ENCODE data around the gene PGBD1. TPM values are rescaled to one million over a fixed set of nuclear protein-coding genes. Genes with fewer than 3 reads are reported as not detected.
"Not testable (repeated sequence)": the region's sequence is repeated elsewhere in the genome, so short reads cannot be mapped to it uniquely, and the experiment has no call there.

The PGBD1 gene
- total RNA-seq, 2 experiments from 2014 or later: 1.5 to 1.6 TPM

DNA sequence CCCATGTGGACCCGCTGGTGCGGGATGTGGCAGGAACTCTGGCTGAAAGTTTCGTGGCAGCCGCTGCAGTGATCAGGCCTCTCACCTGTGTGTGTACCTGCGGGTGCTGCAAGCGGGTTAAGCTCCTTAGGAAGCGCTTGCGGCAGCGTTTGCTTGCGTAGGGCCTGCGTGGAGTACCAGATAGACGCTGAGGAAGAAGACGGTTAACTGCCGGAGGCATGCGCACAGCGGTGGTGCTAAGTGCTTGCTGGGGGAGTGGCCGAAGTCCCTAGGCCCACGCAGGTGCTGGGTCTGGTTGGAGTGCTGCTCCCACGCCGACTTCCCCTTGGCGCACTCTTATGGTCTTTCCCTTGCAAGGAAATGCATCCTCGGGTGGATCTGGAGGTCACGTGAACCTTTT, 31.6 kb downstream of the PGBD1 start:
- intact Hi-C loops (cut with DNase I, micrococcal nuclease): no loop called here

DNA sequence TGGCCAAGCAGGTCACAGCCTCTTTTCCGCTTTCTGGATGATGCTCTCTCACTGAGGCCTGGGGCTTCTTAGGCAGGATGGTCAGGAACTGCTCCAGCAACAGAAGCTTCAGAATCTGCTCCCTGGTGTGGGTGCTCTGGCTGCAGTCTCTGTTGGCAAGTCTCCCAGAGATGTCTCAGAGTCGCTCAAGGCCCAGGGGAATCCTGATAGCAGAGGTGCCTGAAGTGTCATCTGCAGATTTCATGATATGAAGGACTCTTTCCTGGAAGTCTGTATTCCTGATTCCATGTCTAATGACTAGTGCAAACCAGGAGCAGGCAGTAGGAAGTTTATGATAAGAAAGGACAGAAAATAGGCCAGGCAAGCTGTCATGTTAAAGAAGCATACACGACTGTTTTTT, 34.3 kb downstream of the PGBD1 start:
- H3K9me3 Mint-ChIP-seq (ENCODE audit: low read depth): no peaks in the 10 kb centered on the region
- ATAC-seq (no peak), DNase-seq (no peak)
- ChIA-PET CTCF (interaction anchor here (0.6 to 1.0 kb wide), 2 partner anchors 11 to 263 kb away, joined by 4 read pairs; no protein-coding TSS in a partner anchor), POLR2A (no interaction called here)
- H3K4me3 Mint-ChIP-seq: no peak overlapping the region
- intact Hi-C loops (cut with DNase I, micrococcal nuclease): no loop called here
- H3K27ac Mint-ChIP-seq: no peak overlapping the region
- H3K27me3 Mint-ChIP-seq: peaks cover 10% of the 10 kb centered on the region
- no peaks in the 10 kb centered on the region for H3K36me3 Mint-ChIP-seq (ENCODE audit: low read depth)
- no peaks in the 10 kb centered on the region for H3K4me1 Mint-ChIP-seq

More for the DNA sequence above, 31.6 kb downstream of the PGBD1 start:
- no peaks in the 10 kb centered on the region for H3K9me3 Mint-ChIP-seq (ENCODE audit: low read depth)
- H3K4me3 Mint-ChIP-seq: no peak overlapping the region
- POLR2A ChIA-PET: no interaction called here
- peaks cover 14% of the 10 kb centered on the region for H3K27me3 Mint-ChIP-seq
- DNase-seq (no peak), ATAC-seq (no peak)
- CTCF ChIA-PET: no interaction called here
- H3K36me3 Mint-ChIP-seq (ENCODE audit: low read depth): no peaks in the 10 kb centered on the region
- no peaks in the 10 kb centered on the region for H3K4me1 Mint-ChIP-seq
- H3K27ac Mint-ChIP-seq: no peak overlapping the region

DNA sequence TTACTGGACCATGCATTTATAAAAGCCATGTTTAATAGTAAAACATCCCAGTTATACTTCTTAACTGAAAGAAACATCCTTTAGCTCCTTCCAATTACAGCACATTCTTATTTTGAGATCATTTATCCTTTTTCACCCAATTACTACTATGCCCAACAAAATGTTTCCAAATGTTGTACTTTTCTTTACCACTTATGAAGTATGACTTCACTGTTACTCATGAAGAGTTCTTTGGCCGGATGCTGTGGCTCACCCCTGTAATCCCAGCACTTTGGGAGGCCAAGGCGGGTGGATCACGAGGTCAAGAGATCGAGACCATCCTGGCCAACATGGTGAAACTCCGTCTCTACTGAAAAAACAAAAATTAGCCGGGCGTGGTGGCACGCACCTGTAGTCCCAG, 36.5 kb downstream of the PGBD1 start:
- CTCF ChIA-PET; H3K36me3 Mint-ChIP-seq (ENCODE audit: low read depth); H3K4me1 Mint-ChIP-seq; H3K9me3 Mint-ChIP-seq (ENCODE audit: low read depth); DNase-seq; ATAC-seq; POLR2A ChIA-PET; H3K27ac Mint-ChIP-seq; H3K4me3 Mint-ChIP-seq; H3K27me3 Mint-ChIP-seq; intact Hi-C loops (cut with DNase I, micrococcal nuclease): not testable (repeated sequence)

DNA sequence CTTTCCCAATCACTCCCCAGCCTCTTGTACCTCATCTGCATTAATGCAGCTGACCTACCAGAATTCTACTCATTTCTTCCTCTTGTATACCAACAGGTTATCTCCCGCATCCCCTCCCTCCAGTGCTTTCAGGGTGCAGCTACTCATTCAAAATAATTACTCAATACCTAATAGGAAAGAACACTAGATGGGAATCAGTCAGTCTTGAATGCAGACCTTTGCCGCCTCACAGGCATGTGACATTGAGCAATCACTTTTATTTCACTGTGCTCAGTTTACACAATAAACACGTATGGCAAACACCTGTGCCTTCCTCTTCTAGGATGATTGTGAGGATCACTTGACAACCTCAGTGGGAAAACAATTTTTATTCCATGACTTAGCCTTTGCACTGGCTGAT, 41.3 kb downstream of the PGBD1 start:
- Mint-ChIP-seq H3K27me3 (peaks cover 7% of the 10 kb centered on the region), H3K36me3 (ENCODE audit: low read depth) (peaks cover 14% of the 10 kb centered on the region), H3K4me1 (no peaks in the 10 kb centered on the region), H3K9me3 (ENCODE audit: low read depth) (peaks cover 18% of the 10 kb centered on the region), H3K27ac (no peak overlapping the region), H3K4me3 (no peak overlapping the region)
- DNase-seq: no peak
- intact Hi-C loops (cut with DNase I, micrococcal nuclease): no loop called here
- no peak for ATAC-seq
- CTCF ChIA-PET: no interaction called here
- POLR2A ChIA-PET: no interaction called here

DNA sequence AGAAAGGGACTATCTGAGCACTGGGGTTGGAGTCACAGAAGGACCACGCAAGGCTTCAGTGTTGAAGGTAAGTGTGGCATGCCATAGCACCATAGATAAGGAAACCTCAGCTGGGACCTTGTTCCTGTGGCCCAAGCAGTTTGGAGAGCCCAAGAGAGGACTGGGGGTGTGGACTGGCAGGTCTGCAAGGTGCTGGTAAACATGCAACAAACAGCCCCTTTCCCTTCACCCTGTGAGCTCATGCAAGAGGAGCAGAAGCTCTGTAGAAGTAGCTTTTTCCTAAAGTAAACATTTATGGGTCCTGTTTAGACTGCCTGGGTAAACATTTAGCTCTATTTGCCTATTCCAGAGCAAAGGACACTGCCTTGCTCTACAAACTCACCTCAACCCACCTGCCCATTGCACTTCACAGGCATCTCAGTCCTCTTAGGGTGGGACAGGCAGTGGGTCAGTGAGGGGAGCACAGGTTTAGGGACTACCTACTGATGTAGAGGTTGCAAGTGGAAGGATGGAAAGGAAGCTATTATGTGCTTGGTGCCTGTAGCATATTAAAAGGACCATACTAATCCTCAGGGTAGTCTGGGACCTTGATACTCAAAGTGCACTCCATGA, 42.5 kb downstream of the PGBD1 start:
- ATAC-seq (no peak), DNase-seq (no peak)
- POLR2A ChIA-PET: no interaction called here
- no peaks in the 10 kb centered on the region for H3K4me1 Mint-ChIP-seq
- peaks cover 23% of the 10 kb centered on the region for H3K9me3 Mint-ChIP-seq (ENCODE audit: low read depth)
- no peak overlapping the region for H3K27ac Mint-ChIP-seq
- H3K36me3 Mint-ChIP-seq (ENCODE audit: low read depth): peaks cover 19% of the 10 kb centered on the region
- peaks cover 7% of the 10 kb centered on the region for H3K27me3 Mint-ChIP-seq
- intact Hi-C loops (cut with DNase I, micrococcal nuclease): no loop called here
- no peak overlapping the region for H3K4me3 Mint-ChIP-seq
- CTCF ChIA-PET: no interaction called here

DNA sequence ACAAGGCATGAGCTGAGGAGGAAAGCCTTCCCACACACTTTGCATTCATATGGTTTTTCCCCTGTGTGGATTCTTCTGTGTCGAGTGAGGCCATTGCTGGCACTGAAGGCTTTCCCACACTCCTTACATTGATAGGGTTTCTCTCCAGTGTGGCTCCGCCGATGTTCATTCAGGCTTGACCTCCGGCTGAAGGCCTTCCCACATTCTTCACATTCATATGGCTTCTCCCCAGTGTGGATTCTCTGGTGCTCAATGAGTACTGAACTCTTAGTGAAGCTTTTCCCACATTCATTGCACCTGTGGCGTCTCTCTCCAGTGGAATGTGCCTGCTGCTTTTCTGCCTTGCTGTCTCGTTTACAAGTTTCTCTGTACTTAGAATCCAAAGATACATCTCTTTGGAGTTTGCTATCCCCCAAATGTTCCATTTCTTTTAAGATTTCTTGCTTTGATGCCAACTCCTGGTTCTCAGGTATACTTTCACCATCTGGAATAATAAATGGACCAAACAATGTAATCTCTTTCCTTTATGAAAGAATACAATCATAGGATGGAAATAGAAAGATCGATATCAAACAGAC, 45.1 kb downstream of the PGBD1 start:
- POLR2A ChIA-PET: no interaction called here
- intact Hi-C loops (cut with DNase I, micrococcal nuclease): no loop called here
- peaks cover 23% of the 10 kb centered on the region for H3K9me3 Mint-ChIP-seq (ENCODE audit: low read depth)
- H3K27ac Mint-ChIP-seq: no peak overlapping the region
- CTCF ChIA-PET: no interaction called here
- H3K4me1 Mint-ChIP-seq: no peaks in the 10 kb centered on the region
- peaks cover 19% of the 10 kb centered on the region for H3K36me3 Mint-ChIP-seq (ENCODE audit: low read depth)
- no peak for ATAC-seq
- no peak overlapping the region for H3K4me3 Mint-ChIP-seq
- H3K27me3 Mint-ChIP-seq: peaks cover 7% of the 10 kb centered on the region
- no peak for DNase-seq

DNA sequence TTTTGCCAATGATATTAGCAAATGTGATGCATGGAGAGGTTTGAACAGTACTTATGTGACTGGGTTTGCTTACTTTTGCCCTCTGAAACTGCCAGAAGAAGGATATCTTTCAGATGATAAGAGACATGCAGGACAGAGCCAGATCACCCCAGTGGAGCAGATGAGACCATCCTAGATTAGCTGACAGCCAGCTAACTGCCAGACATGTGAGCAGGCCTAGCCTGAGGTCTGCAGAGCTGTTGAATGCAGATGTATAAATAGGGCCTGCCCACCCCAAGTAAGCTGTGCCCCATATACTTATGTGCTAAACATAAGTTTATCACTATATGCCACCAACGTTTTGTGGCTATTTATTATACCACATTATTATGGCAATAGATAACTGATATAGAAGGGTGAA, 48.7 kb downstream of the PGBD1 start:
- ATAC-seq: no peak

DNA sequence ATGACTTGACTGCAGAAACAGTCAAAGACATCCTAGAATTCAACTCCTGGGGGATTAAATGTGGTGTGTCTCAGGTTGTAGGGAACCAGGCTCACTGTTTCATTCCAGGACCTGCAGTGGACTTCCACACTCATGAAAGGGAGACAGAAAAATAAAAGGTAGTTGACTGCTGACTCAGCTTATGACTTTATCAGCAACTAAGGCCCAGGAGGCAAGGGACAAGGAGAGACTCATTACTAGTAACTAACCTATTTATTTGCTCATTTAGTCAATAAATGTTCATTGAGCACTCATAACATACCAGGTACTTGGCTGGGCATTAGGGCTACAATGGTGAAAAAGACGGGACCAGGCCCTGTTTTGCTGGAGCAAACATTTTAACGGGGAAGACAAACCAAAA, 51.7 kb downstream of the PGBD1 start:
- Mint-ChIP-seq H3K9me3 (ENCODE audit: low read depth) (peaks cover 5% of the 10 kb centered on the region), H3K27ac (no peak overlapping the region), H3K36me3 (ENCODE audit: low read depth) (peaks cover 2% of the 10 kb centered on the region), H3K27me3 (no peaks in the 10 kb centered on the region), H3K4me1 (peaks cover 4% of the 10 kb centered on the region), H3K4me3 (no peak overlapping the region)
- POLR2A ChIA-PET: no interaction called here
- ATAC-seq (no peak), DNase-seq (no peak)
- CTCF ChIA-PET: no interaction called here
- intact Hi-C loops (cut with DNase I, micrococcal nuclease): no loop called here

More for the DNA sequence above, 48.7 kb downstream of the PGBD1 start:
- Mint-ChIP-seq H3K27me3 (no peaks in the 10 kb centered on the region), H3K36me3 (ENCODE audit: low read depth) (peaks cover 19% of the 10 kb centered on the region), H3K4me1 (peaks cover 4% of the 10 kb centered on the region), H3K9me3 (ENCODE audit: low read depth) (peaks cover 23% of the 10 kb centered on the region), H3K27ac (no peak overlapping the region), H3K4me3 (no peak overlapping the region)
- ChIA-PET CTCF (no interaction called here), POLR2A (no interaction called here)
- no peak for DNase-seq
- intact Hi-C loops (cut with DNase I, micrococcal nuclease): no loop called here

DNA sequence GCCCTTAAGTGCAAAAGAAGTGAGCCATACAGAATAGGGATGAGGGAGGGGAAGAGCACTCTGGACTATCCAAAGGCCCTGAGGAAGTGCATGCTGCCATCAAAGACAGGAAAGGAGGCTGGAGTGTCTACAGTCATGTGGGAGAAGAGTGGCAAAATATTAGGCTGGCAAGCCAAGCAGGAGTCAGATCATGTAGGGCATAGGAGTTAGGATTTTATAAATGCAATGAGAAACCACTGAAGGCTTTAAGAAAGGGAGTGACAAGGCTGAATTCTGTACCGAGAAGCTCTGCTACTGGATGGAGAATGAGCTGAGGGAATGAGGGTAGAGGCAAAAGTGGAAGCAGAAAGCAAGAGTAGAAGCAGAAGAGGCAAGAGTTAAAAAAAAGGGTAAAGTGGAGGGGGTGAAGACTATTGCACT, 52.2 kb downstream of the PGBD1 start:
- intact Hi-C loops (cut with DNase I, micrococcal nuclease): no loop called here
- H3K4me3 Mint-ChIP-seq: no peak overlapping the region
- ChIA-PET CTCF (no interaction called here), POLR2A (no interaction called here)
- DNase-seq: no peak
- H3K27me3 Mint-ChIP-seq: no peaks in the 10 kb centered on the region
- no peak for ATAC-seq
- no peak overlapping the region for H3K27ac Mint-ChIP-seq
- H3K9me3 Mint-ChIP-seq (ENCODE audit: low read depth): peaks cover 5% of the 10 kb centered on the region
- peaks cover 4% of the 10 kb centered on the region for H3K4me1 Mint-ChIP-seq
- H3K36me3 Mint-ChIP-seq (ENCODE audit: low read depth): peaks cover 2% of the 10 kb centered on the region

DNA sequence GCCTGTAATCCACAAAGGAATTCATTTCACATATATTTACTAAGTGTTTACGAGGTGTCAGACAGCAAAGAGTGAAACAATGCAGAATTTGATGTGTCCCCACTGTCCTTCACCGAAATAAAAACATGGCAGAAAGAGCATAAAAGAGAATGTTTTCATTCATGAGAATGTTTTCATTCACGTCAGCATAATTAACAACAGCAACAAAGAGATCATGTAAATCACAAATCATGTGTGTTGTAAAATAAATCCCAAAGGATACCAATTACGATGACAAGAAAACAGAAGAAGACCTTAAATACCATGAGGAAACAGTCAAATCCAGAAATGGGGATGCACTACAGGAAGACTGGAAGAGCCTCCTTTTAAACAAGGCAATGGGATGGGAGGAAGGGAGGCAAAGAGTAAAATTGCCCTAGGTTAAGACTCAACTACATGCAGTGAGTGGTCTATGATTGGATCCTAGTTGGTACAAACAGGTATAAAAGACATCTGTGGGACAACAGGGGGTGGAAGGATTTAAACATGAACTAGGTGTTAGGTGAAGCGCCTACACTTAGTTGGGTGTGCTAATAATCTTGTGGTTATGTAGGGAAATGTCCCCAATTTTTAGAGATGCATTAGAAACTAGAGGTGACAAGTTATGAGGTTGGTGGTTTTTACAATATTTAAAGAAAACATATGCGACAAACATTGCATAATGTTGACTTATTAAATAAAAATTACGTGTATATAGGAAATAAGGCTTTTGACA, 53.1 kb downstream of the PGBD1 start:
- ChIA-PET CTCF (interaction anchor here (0.6 to 2.8 kb wide), 4 partner anchors 15 to 1281 kb away, joined by 3 to 13 read pairs (median 4); partner anchors contain the start of gene ZKSCAN3), POLR2A (no interaction called here)
- no peaks in the 10 kb centered on the region for H3K9me3 Mint-ChIP-seq (ENCODE audit: low read depth)
- no peaks in the 10 kb centered on the region for H3K27me3 Mint-ChIP-seq
- peaks cover 4% of the 10 kb centered on the region for H3K4me1 Mint-ChIP-seq
- no peak for DNase-seq
- no peak overlapping the region for H3K27ac Mint-ChIP-seq
- intact Hi-C loops (cut with DNase I, micrococcal nuclease): loop anchor here (1.0 to 5.0 kb wide), 4 partner anchors 67 to 252 kb away; partner anchors contain the start of genes ZNF165 (in 1 of the 2) and ZSCAN26 (in 1 of the 2)
- no peaks in the 10 kb centered on the region for H3K36me3 Mint-ChIP-seq (ENCODE audit: low read depth)
- no peak overlapping the region for H3K4me3 Mint-ChIP-seq
- no peak for ATAC-seq

DNA sequence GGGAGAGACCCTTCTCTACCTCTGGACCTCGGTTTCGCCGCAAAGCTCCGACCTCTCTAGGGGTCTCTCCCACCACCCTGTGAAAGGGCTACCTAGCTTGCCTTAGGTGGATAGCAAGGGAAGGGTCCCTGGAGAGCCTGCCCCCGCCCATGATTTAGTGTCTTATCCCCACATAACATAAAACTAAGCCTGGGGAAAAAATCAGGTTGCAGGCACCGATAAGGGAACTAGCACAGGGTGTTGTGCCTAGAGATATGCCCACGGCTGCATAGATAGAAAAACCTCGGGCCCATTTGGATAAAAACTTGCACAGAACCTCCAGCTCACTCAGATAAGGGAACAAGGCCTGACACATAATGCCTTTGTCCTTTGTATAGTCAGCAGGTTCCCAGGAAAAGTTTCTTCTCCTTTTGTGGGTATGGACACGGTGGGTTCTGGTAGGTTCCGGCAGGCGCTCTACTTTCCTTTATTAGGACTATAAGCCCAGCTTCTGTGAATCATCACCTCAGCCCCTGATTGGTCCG, 53.7 kb downstream of the PGBD1 start:
- no peak for ATAC-seq
- no peak overlapping the region for H3K27ac Mint-ChIP-seq
- ChIA-PET CTCF (interaction anchor here (0.6 to 2.8 kb wide), 7 partner anchors 14 to 1280 kb away, joined by 3 to 13 read pairs (median 4); partner anchors contain the start of genes ZKSCAN3 and ZSCAN26), POLR2A (interaction anchor here (0.7 to 1.0 kb wide), 2 partner anchors 26 to 433 kb away, joined by 3 read pairs; no protein-coding TSS in a partner anchor)
- peaks cover 7% of the 10 kb centered on the region for H3K4me1 Mint-ChIP-seq
- intact Hi-C loops (cut with DNase I, micrococcal nuclease): loop anchor here (1.0 to 5.0 kb wide), 4 partner anchors 68 to 253 kb away; partner anchors contain the start of genes ZNF165 (in 1 of the 2) and ZSCAN26 (in 1 of the 2)
- no peak for DNase-seq
- H3K36me3 Mint-ChIP-seq (ENCODE audit: low read depth): no peaks in the 10 kb centered on the region
- no peak overlapping the region for H3K4me3 Mint-ChIP-seq
- peaks cover under 1% of the 10 kb centered on the region for H3K27me3 Mint-ChIP-seq
- H3K9me3 Mint-ChIP-seq (ENCODE audit: low read depth): peaks cover 5% of the 10 kb centered on the region
